Measurements from ENCODE around the gene SEMA3A.

Gene SEMA3A

DNA sequence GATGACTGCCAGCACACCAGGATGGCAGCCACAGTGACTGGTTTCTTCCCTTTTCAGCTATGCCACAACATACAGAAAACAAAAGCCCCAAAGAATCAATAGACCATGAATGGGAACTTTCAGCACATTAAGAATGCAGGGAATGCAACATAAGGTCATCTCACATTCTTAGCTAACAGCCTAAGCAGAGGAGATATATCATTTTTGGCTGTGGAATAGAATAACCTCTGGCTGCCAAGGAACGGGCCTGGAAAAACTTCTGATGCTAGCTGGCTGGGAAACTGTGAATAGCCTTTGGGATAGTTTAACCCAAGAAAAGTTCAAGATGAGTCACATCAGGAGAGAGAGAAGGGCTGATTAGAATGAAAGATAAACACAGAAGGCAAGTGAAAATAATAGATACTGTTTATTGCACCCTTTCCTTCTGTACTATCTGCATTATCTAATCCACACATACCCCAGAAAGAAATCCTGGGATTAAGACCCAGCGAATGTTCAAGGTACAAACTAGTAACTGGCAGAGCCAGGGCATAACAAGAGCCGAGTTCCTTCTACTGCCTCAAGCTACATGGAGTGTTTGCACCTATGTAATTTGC is 169.2 kb downstream of the SEMA3A start:
- no peaks in the 10 kb centered on the region for H3K36me3 ChIP-seq (ENCODE audit: control insufficient read depth in 4 of 4, insufficient read depth in 4 of 4, low read length in 3 of 4)
- H3K4me3 ChIP-seq (ENCODE audit: control insufficient read depth in 1 of 7, extremely low read depth in 1 of 7, insufficient read depth in 4 of 7, low read depth in 2 of 7, low read length in 6 of 7): no peak overlapping the region
- 100% methylated on average over 3 of the region's 3 CpGs for WGBS (ENCODE audit: insufficient coverage)
- no peaks in the 10 kb centered on the region for H3K27me3 ChIP-seq (replicated peaks in 2 of 5; ENCODE audit: control insufficient read depth in 4 of 5, insufficient read depth in 5 of 5, low read length in 4 of 5)
- no peaks in the 10 kb centered on the region for H3K9me3 ChIP-seq (ENCODE audit: control extremely low read depth in 1 of 5, control insufficient read depth in 4 of 5, insufficient read depth in 2 of 5, low read depth in 1 of 5, low read length in 4 of 5)
- H3K4me1 ChIP-seq (ENCODE audit: control extremely low read depth in 1 of 4, control insufficient read depth in 4 of 4, insufficient read depth in 4 of 4, low read length in 3 of 4): no peaks in the 10 kb centered on the region
- ChIA-PET POLR2A (no interaction called here), CTCF (no interaction called here)
- no peak for DNase-seq
- H3K27ac ChIP-seq (ENCODE audit: insufficient read depth in 1 of 2, low read depth in 1 of 2, low read length in 2 of 2, poor library complexity in 1 of 2, severe bottlenecking in 2 of 2): no peak overlapping the region

DNA sequence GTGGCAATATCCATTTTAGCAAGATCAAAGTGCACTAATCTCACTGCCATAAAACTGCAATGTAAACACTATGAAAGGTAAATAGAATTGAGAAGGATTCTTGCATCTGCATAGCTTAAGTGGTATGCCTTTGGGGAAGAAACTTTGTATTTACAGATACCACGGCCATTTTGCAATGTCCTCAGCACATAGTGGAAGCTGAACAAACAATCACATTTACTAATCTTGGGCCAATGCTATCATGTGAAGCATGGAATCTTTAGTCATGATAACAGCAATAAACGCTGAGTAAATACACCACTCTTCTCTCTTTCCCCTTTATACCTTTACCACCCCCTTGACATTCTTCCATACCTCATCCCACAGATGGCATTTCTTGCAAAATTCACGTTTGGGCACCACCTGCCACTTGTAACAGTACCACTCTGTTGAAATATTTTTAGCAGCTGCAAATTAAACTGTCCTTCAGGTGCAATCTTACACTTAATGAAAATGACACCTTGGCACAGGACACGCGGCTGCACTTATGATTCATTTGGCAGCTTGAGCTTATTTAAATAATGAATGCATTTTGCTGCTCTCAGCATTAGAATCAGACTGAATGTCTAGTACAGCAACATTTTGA is 171.8 kb downstream of the SEMA3A start:
- Histone ChIP-seq H3K36me3 (ENCODE audit: control insufficient read depth in 4 of 4, insufficient read depth in 4 of 4, low read length in 3 of 4) (no peaks in the 10 kb centered on the region), H3K9me3 (ENCODE audit: control extremely low read depth in 1 of 5, control insufficient read depth in 4 of 5, insufficient read depth in 2 of 5, low read depth in 1 of 5, low read length in 4 of 5) (no peaks in the 10 kb centered on the region), H3K27me3 (replicated peaks in 2 of 5; ENCODE audit: control insufficient read depth in 4 of 5, insufficient read depth in 5 of 5, low read length in 4 of 5) (no peaks in the 10 kb centered on the region), H3K27ac (ENCODE audit: insufficient read depth in 1 of 2, low read depth in 1 of 2, low read length in 2 of 2, poor library complexity in 1 of 2, severe bottlenecking in 2 of 2) (no peak overlapping the region), H3K4me1 (ENCODE audit: control extremely low read depth in 1 of 4, control insufficient read depth in 4 of 4, insufficient read depth in 4 of 4, low read length in 3 of 4) (no peaks in the 10 kb centered on the region), H3K4me3 (ENCODE audit: control insufficient read depth in 1 of 7, extremely low read depth in 1 of 7, insufficient read depth in 4 of 7, low read depth in 2 of 7, low read length in 6 of 7) (no peak overlapping the region)
- DNase-seq: no peak
- WGBS (ENCODE audit: insufficient coverage): 88% methylated on average over 3 of the region's 5 CpGs
- ChIA-PET POLR2A (no interaction called here), CTCF (no interaction called here)

DNA sequence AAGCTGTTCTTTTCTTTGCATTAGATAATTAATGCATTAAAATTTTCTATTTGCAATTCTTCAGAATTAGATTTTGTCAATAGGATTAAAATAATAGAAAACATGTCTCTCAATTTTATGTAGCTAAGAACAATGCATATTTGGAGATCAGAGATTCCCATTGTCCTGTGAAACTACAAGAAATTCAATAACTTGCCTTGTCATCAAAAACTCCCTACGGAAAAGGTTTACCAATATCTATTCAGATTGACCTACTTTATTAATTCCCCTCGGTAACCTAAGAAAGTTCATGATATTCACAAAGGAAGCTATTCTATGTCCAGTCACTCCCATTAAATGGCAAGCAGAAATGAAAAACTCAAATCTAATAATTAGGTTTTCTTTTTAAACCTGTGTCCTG is 172.6 kb downstream of the SEMA3A start:
- Histone ChIP-seq H3K4me3 (ENCODE audit: control insufficient read depth in 1 of 7, extremely low read depth in 1 of 7, insufficient read depth in 4 of 7, low read depth in 2 of 7, low read length in 6 of 7) (no peak overlapping the region), H3K27ac (ENCODE audit: insufficient read depth in 1 of 2, low read depth in 1 of 2, low read length in 2 of 2, poor library complexity in 1 of 2, severe bottlenecking in 2 of 2) (no peak overlapping the region), H3K4me1 (ENCODE audit: control extremely low read depth in 1 of 4, control insufficient read depth in 4 of 4, insufficient read depth in 4 of 4, low read length in 3 of 4) (no peaks in the 10 kb centered on the region), H3K27me3 (replicated peaks in 2 of 5; ENCODE audit: control insufficient read depth in 4 of 5, insufficient read depth in 5 of 5, low read length in 4 of 5) (no peaks in the 10 kb centered on the region), H3K9me3 (ENCODE audit: control extremely low read depth in 1 of 5, control insufficient read depth in 4 of 5, insufficient read depth in 2 of 5, low read depth in 1 of 5, low read length in 4 of 5) (no peaks in the 10 kb centered on the region), H3K36me3 (ENCODE audit: control insufficient read depth in 4 of 4, insufficient read depth in 4 of 4, low read length in 3 of 4) (no peaks in the 10 kb centered on the region)
- 88% methylated on average over 2 of the region's 2 CpGs for WGBS (ENCODE audit: insufficient coverage)
- DNase-seq: no peak
- ChIA-PET CTCF (no interaction called here), POLR2A (no interaction called here)

- WGBS (ENCODE audit: insufficient coverage): 96% methylated on average over 4 of the region's 6 CpGs
- CTCF ChIA-PET: no interaction called here
- POLR2A ChIA-PET: no interaction called here
- H3K27me3 ChIP-seq (replicated peaks in 2 of 5; ENCODE audit: control insufficient read depth in 4 of 5, insufficient read depth in 5 of 5, low read length in 4 of 5): no peaks in the 10 kb centered on the region
- H3K27ac ChIP-seq (ENCODE audit: insufficient read depth in 1 of 2, low read depth in 1 of 2, low read length in 2 of 2, poor library complexity in 1 of 2, severe bottlenecking in 2 of 2): no peak overlapping the region
- H3K4me1 ChIP-seq (ENCODE audit: control extremely low read depth in 1 of 4, control insufficient read depth in 4 of 4, insufficient read depth in 4 of 4, low read length in 3 of 4): no peaks in the 10 kb centered on the region
- no peak overlapping the region for H3K4me3 ChIP-seq (ENCODE audit: control insufficient read depth in 1 of 7, extremely low read depth in 1 of 7, insufficient read depth in 4 of 7, low read depth in 2 of 7, low read length in 6 of 7)
- no peaks in the 10 kb centered on the region for H3K9me3 ChIP-seq (ENCODE audit: control extremely low read depth in 1 of 5, control insufficient read depth in 4 of 5, insufficient read depth in 2 of 5, low read depth in 1 of 5, low read length in 4 of 5)
- no peak for DNase-seq
- no peaks in the 10 kb centered on the region for H3K36me3 ChIP-seq (ENCODE audit: control insufficient read depth in 4 of 4, insufficient read depth in 4 of 4, low read length in 3 of 4)
These were observed 173.2 kb downstream of the SEMA3A start for GRCh38 chr7:84021292-84021908.

DNA sequence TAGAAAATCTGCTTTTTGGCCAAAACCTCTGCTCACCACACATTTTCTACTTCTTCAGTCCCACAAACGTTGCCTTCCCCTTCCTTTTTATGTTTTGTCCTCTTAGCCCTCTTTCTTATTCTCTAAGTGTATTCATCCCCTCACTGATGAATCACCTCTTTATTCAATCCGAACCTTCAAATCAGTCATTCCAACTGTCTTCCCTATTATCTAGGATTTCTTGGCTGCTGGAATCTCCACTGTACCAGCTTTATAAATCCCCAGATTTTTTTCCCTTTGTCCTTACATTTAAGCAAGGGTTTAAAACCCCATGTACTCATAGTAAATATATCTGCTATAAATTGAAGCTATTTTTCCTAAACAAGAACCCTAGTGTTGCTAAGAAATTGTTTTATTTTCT is 176.9 kb downstream of the SEMA3A start:
- CTCF ChIA-PET: no interaction called here
- Histone ChIP-seq H3K9me3 (ENCODE audit: control extremely low read depth in 1 of 5, control insufficient read depth in 4 of 5, insufficient read depth in 2 of 5, low read depth in 1 of 5, low read length in 4 of 5) (no peaks in the 10 kb centered on the region), H3K36me3 (ENCODE audit: control insufficient read depth in 4 of 4, insufficient read depth in 4 of 4, low read length in 3 of 4) (no peaks in the 10 kb centered on the region), H3K27me3 (replicated peaks in 2 of 5; ENCODE audit: control insufficient read depth in 4 of 5, insufficient read depth in 5 of 5, low read length in 4 of 5) (no peaks in the 10 kb centered on the region), H3K4me1 (ENCODE audit: control extremely low read depth in 1 of 4, control insufficient read depth in 4 of 4, insufficient read depth in 4 of 4, low read length in 3 of 4) (no peaks in the 10 kb centered on the region), H3K27ac (ENCODE audit: insufficient read depth in 1 of 2, low read depth in 1 of 2, low read length in 2 of 2, poor library complexity in 1 of 2, severe bottlenecking in 2 of 2) (no peak overlapping the region), H3K4me3 (ENCODE audit: control insufficient read depth in 1 of 7, extremely low read depth in 1 of 7, insufficient read depth in 4 of 7, low read depth in 2 of 7, low read length in 6 of 7) (no peak overlapping the region)
- POLR2A ChIA-PET: no interaction called here
- DNase-seq: no peak
- WGBS (ENCODE audit: insufficient coverage): 95% methylated on average over 2 of the region's 2 CpGs

GRCh38 chr7:84013616-84014240 is 180.9 kb downstream of the SEMA3A start:
- no peaks in the 10 kb centered on the region for H3K4me1 ChIP-seq (ENCODE audit: control extremely low read depth in 1 of 4, control insufficient read depth in 4 of 4, insufficient read depth in 4 of 4, low read length in 3 of 4)
- H3K36me3 ChIP-seq (ENCODE audit: control insufficient read depth in 4 of 4, insufficient read depth in 4 of 4, low read length in 3 of 4): no peaks in the 10 kb centered on the region
- no peak overlapping the region for H3K27ac ChIP-seq (ENCODE audit: insufficient read depth in 1 of 2, low read depth in 1 of 2, low read length in 2 of 2, poor library complexity in 1 of 2, severe bottlenecking in 2 of 2)
- CTCF ChIA-PET: no interaction called here
- H3K9me3 ChIP-seq (ENCODE audit: control extremely low read depth in 1 of 5, control insufficient read depth in 4 of 5, insufficient read depth in 2 of 5, low read depth in 1 of 5, low read length in 4 of 5): no peaks in the 10 kb centered on the region
- WGBS (ENCODE audit: insufficient coverage): no CpG with 5 or more reads among the region's 6 CpGs
- POLR2A ChIA-PET: no interaction called here
- DNase-seq: peak in 2 of 3 donors; percentile 1
- H3K27me3 ChIP-seq (replicated peaks in 2 of 5; ENCODE audit: control insufficient read depth in 4 of 5, insufficient read depth in 5 of 5, low read length in 4 of 5): no peaks in the 10 kb centered on the region
- H3K4me3 ChIP-seq (ENCODE audit: control insufficient read depth in 1 of 7, extremely low read depth in 1 of 7, insufficient read depth in 4 of 7, low read depth in 2 of 7, low read length in 6 of 7): no peak overlapping the region

DNA sequence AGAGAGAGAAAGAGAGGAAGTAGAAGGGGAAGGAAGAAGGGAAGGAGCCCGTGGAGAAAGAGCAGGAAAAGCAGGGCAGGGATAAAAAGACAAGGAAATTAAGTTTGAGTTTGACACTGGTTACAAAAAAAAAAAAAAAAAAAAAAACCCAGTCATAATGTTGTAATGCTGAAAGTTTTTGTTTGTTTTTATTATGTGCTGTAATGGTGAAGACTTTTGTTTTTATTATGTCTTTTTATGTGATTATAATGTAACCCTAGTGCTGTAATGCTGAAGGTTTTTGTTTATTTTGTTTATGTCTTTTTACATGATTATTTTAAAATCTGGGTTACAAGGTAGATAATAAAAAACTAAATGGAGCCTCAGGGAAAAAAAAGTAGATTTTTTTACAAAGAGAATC is 184.8 kb downstream of the SEMA3A start:
- Histone ChIP-seq H3K36me3 (ENCODE audit: control insufficient read depth in 4 of 4, insufficient read depth in 4 of 4, low read length in 3 of 4) (no peaks in the 10 kb centered on the region), H3K27ac (ENCODE audit: insufficient read depth in 1 of 2, low read depth in 1 of 2, low read length in 2 of 2, poor library complexity in 1 of 2, severe bottlenecking in 2 of 2) (no peak overlapping the region), H3K4me3 (ENCODE audit: control insufficient read depth in 1 of 7, extremely low read depth in 1 of 7, insufficient read depth in 4 of 7, low read depth in 2 of 7, low read length in 6 of 7) (no peak overlapping the region), H3K27me3 (replicated peaks in 2 of 5; ENCODE audit: control insufficient read depth in 4 of 5, insufficient read depth in 5 of 5, low read length in 4 of 5) (no peaks in the 10 kb centered on the region), H3K4me1 (ENCODE audit: control extremely low read depth in 1 of 4, control insufficient read depth in 4 of 4, insufficient read depth in 4 of 4, low read length in 3 of 4) (no peaks in the 10 kb centered on the region), H3K9me3 (ENCODE audit: control extremely low read depth in 1 of 5, control insufficient read depth in 4 of 5, insufficient read depth in 2 of 5, low read depth in 1 of 5, low read length in 4 of 5) (no peaks in the 10 kb centered on the region)
- no peak for DNase-seq
- CTCF ChIA-PET: no interaction called here
- no CpG with 5 or more reads among the region's 1 CpG for WGBS (ENCODE audit: insufficient coverage)
- POLR2A ChIA-PET: no interaction called here

Measured in common myeloid progenitor, CD34-positive (primary cell).